WI38 (cell line): ENCODE results near the gene BLOC1S6.

ENCODE experiments used
- H3K4me3 ChIP-seq: 2 replicates; pipeline ENCODE4 v1.5.1; 2011; ENCODE audit warnings: low read depth, mild to moderate bottlenecking, control low read depth, low read length
- CTCF ChIP-seq: IDR thresholded peaks from 2 replicates; pipeline ENCODE4 v1.5.1; 2012; ENCODE audit warnings: low read depth, mild to moderate bottlenecking, control low read depth, low read length

BLOC1S6 gene

GRCh38 chr15:45587095-45587862 lies at the start of gene BLOC1S6:
TSS of gene BLOC1S6 (plus strand) at chr15:45587379. CDS start at chr15:45587444, 65 bp downstream.
- H3K4me3 ChIP-seq, result peak within 1 kb of the TSS; percentile 98
- TF ChIP-seq CTCF, result no peak

- no peak overlapping the region for H3K4me3 ChIP-seq
- no peak for TF ChIP-seq CTCF
Observed at GRCh38 chr15:45539680-45540079, 47.5 kb upstream of the BLOC1S6 start.

GRCh38 chr15:45540531-45540930 lies 46.6 kb upstream of the BLOC1S6 start:
- TF ChIP-seq CTCF, result no peak
- no peak overlapping the region for H3K4me3 ChIP-seq

GRCh38 chr15:45543051-45543450 lies 44.1 kb upstream of the BLOC1S6 start:
- no peak overlapping the region for H3K4me3 ChIP-seq
- TF ChIP-seq CTCF, result no peak

- H3K4me3 ChIP-seq, result no peak overlapping the region
- TF ChIP-seq CTCF, result no peak
Observed at GRCh38 chr15:45544266-45545023, 42.7 kb upstream of the BLOC1S6 start.

- TF ChIP-seq CTCF, result no peak
- H3K4me3 ChIP-seq, result no peak overlapping the region
Observed at GRCh38 chr15:45546789-45547188, 40.4 kb upstream of the BLOC1S6 start.
